ENCODE measurements around the gene TEKT4. TPM values are rescaled to one million over a fixed set of nuclear protein-coding genes. Genes with fewer than 3 reads are reported as not detected.

Gene TEKT4
- total and polyA plus RNA-seq, 2 experiments from 2014 or later: not detected

- no peak overlapping the region for H3K4me3 ChIP-seq
- no peak for DNase-seq (ENCODE audit: low read depth in 1 of 2, low spot score in 1 of 2)
- H3K4me1 ChIP-seq (ENCODE audit: low read depth): no peaks in the 10 kb centered on the region
- TF ChIP-seq, protein P1, sequence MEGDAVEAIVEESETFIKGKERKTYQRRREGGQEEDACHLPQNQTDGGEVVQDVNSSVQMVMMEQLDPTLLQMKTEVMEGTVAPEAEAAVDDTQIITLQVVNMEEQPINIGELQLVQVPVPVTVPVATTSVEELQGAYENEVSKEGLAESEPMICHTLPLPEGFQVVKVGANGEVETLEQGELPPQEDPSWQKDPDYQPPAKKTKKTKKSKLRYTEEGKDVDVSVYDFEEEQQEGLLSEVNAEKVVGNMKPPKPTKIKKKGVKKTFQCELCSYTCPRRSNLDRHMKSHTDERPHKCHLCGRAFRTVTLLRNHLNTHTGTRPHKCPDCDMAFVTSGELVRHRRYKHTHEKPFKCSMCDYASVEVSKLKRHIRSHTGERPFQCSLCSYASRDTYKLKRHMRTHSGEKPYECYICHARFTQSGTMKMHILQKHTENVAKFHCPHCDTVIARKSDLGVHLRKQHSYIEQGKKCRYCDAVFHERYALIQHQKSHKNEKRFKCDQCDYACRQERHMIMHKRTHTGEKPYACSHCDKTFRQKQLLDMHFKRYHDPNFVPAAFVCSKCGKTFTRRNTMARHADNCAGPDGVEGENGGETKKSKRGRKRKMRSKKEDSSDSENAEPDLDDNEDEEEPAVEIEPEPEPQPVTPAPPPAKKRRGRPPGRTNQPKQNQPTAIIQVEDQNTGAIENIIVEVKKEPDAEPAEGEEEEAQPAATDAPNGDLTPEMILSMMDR (IDR thresholded peaks at IDR 0.05; ENCODE audit: low read depth, low read length): no peak
- no peaks in the 10 kb centered on the region for H3K27me3 ChIP-seq
- H3K9me3 ChIP-seq (ENCODE audit: low read depth): no peaks in the 10 kb centered on the region
- no peaks in the 10 kb centered on the region for H3K36me3 ChIP-seq
- no peak overlapping the region for H3K27ac ChIP-seq
Measured at GRCh38 chr2:94869131-94869530, 2.1 kb upstream of the TEKT4 start.

DNA sequence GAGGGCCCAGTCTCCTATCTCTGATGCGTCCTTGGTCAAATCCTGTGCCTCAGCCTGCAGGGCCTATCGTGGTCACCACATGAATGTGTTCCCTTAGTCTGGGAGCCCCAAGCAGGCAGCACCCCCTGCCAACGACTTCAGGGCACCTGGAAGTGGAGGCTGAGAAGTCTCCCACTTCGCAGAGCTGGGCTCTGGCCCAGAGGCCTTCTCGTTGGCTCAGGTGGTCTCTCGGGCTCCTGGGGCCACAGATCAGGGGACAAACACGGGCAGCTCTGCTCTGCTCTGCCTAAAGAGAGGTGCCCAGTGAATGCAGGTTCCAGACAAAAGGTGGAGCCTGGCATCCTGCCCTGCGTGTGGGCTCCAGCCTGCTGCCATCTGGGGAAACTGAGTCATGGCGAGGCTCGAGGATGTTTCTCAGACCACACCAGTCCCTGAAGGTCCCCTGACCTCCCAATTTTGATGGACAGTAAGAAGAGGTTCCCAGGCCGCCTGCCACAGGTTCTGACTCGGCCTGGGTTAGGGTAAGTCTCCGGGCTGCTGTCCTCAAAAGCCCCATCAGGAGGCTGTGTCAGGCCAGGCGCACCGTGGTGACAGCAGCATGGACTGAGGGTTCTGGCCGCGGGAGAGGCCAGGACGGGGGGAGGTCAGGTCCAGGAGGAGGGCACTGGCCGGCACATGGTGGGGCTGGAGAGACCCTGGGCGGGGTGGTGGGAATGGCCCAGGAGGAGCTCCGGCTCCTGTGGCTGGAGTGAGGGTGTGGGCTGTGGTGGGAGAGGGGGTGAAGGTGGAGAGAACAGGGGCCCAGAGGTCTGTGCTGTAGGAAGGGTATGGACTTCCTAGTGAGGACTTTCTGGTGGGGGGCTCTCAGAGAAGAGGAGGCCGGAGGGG lies 1.4 kb upstream of the TEKT4 start:
- TF ChIP-seq, protein P1 (IDR thresholded peaks at IDR 0.05; ENCODE audit: low read depth, low read length): no peak
- no peaks in the 10 kb centered on the region for H3K27me3 ChIP-seq

GRCh38 chr2:94870440-94871225 lies 597 bp upstream of the TEKT4 start:
- DNase-seq (ENCODE audit: low read depth in 1 of 2, low spot score in 1 of 2): no peak
- no peak overlapping the region for H3K27ac ChIP-seq
- no peaks in the 10 kb centered on the region for H3K27me3 ChIP-seq
- H3K9me3 ChIP-seq (ENCODE audit: low read depth): no peaks in the 10 kb centered on the region
- H3K36me3 ChIP-seq: no peaks in the 10 kb centered on the region
- TF ChIP-seq, protein P1 (IDR thresholded peaks at IDR 0.05; ENCODE audit: low read depth, low read length): peak; percentile 38
- H3K4me1 ChIP-seq (ENCODE audit: low read depth): no peaks in the 10 kb centered on the region
- H3K4me3 ChIP-seq: no peak overlapping the region

More for the DNA sequence above, 1.4 kb upstream of the TEKT4 start:
- Histone ChIP-seq H3K27ac (no peak overlapping the region), H3K4me3 (no peak overlapping the region), H3K4me1 (ENCODE audit: low read depth) (no peaks in the 10 kb centered on the region), H3K36me3 (no peaks in the 10 kb centered on the region), H3K9me3 (ENCODE audit: low read depth) (no peaks in the 10 kb centered on the region)
- DNase-seq (ENCODE audit: low read depth in 1 of 2, low spot score in 1 of 2): no peak

DNA sequence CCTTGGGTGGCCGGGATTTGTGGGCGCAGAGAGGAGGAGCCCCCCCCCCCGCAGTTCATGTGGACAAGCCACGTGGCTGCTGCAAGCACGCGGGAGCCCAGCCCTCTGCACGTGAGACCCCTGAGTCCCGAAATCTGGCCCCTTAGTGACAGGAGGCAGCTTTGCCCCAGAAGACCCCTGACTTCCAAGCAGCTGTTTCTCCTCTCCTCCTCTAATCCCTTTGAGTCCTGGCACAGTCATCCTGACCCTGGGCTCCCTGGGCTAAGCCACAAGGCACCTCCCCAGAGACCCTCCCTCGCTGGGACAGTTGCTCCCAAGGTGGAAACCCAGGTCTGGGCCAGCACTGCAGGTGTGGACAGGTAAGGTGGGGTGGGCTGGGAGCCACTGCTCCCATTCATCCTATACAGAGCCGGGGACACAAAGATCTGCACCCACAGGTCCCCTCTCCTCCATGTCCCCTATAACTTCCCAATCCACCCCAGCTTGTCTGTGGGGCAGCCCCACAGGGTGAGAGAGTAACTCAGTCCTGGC lies 923 bp downstream of the TEKT4 start:
- Histone ChIP-seq H3K4me1 (ENCODE audit: low read depth) (no peaks in the 10 kb centered on the region), H3K4me3 (no peak overlapping the region), H3K27ac (no peak overlapping the region), H3K36me3 (no peaks in the 10 kb centered on the region), H3K9me3 (ENCODE audit: low read depth) (no peaks in the 10 kb centered on the region), H3K27me3 (no peaks in the 10 kb centered on the region)
- TF ChIP-seq, protein P1 (IDR thresholded peaks at IDR 0.05; ENCODE audit: low read depth, low read length): no peak
- no peak for DNase-seq (ENCODE audit: low read depth in 1 of 2, low spot score in 1 of 2)

GRCh38 chr2:94872676-94873361 lies 1.6 kb downstream of the TEKT4 start:
- no peaks in the 10 kb centered on the region for H3K4me1 ChIP-seq (ENCODE audit: low read depth)
- H3K27ac ChIP-seq: no peak overlapping the region
- no peaks in the 10 kb centered on the region for H3K27me3 ChIP-seq
- no peak for DNase-seq (ENCODE audit: low read depth in 1 of 2, low spot score in 1 of 2)
- H3K36me3 ChIP-seq: no peaks in the 10 kb centered on the region
- H3K4me3 ChIP-seq: no peak overlapping the region
- TF ChIP-seq, protein P1 (IDR thresholded peaks at IDR 0.05; ENCODE audit: low read depth, low read length): no peak
- no peaks in the 10 kb centered on the region for H3K9me3 ChIP-seq (ENCODE audit: low read depth)
